ENCODE data around the gene CTIF. TPM values are rescaled to one million over a fixed set of nuclear protein-coding genes. Genes with fewer than 3 reads are reported as not detected.
"Not testable (repeated sequence)": the region's sequence is repeated elsewhere in the genome, so short reads cannot be mapped to it uniquely, and the experiment has no call there.

Gene CTIF
- total RNA-seq, 1 donor from 2014 or later, result 72.4 TPM

GRCh38 chr18:48649231-48649630 is 110.4 kb downstream of the CTIF start:
- no peak for TF ChIP-seq CTCF (IDR thresholded peaks at IDR 0.05)
- DNase-seq, result no peak
- no peaks in the 10 kb centered on the region for H3K9me3 ChIP-seq

GRCh38 chr18:48654591-48654990 is 115.8 kb downstream of the CTIF start:
- H3K27me3 ChIP-seq; H3K27ac ChIP-seq; H3K4me1 ChIP-seq; DNase-seq; H3K36me3 ChIP-seq; H3K4me3 ChIP-seq; H3K9me3 ChIP-seq; ATAC-seq; intact Hi-C loops (cut with DNase I): not testable (repeated sequence)

More at GRCh38 chr18:48649231-48649630, 110.4 kb downstream of the CTIF start:
- Histone ChIP-seq H3K4me3 (no peak overlapping the region), H3K27me3 (no peaks in the 10 kb centered on the region), H3K36me3 (no peaks in the 10 kb centered on the region), H3K4me1 (no peaks in the 10 kb centered on the region), H3K27ac (no peak overlapping the region)
- no peak for ATAC-seq
- intact Hi-C loops (cut with DNase I), result no loop called here

GRCh38 chr18:48655508-48655907 is 116.7 kb downstream of the CTIF start:
- Histone ChIP-seq H3K4me3 (no peak overlapping the region), H3K4me1 (no peaks in the 10 kb centered on the region), H3K27ac (no peak overlapping the region), H3K36me3 (no peaks in the 10 kb centered on the region), H3K9me3 (no peaks in the 10 kb centered on the region), H3K27me3 (no peaks in the 10 kb centered on the region)
- intact Hi-C loops (cut with DNase I), result no loop called here
- no peak for TF ChIP-seq CTCF (IDR thresholded peaks at IDR 0.05)
- DNase-seq (no peak), ATAC-seq (peak; percentile 32)

- ATAC-seq, result no peak
- H3K36me3 ChIP-seq, result no peaks in the 10 kb centered on the region
- no peaks in the 10 kb centered on the region for H3K9me3 ChIP-seq
- no peak for TF ChIP-seq CTCF (IDR thresholded peaks at IDR 0.05)
- H3K4me1 ChIP-seq, result no peaks in the 10 kb centered on the region
- no peaks in the 10 kb centered on the region for H3K27me3 ChIP-seq
- no peak overlapping the region for H3K27ac ChIP-seq
- no peak for DNase-seq
- intact Hi-C loops (cut with DNase I), result no loop called here
- no peak overlapping the region for H3K4me3 ChIP-seq
These were observed 117.3 kb downstream of the CTIF start for GRCh38 chr18:48656176-48656575.

- TF ChIP-seq CTCF (IDR thresholded peaks at IDR 0.05), result no peak
- Histone ChIP-seq H3K36me3 (no peaks in the 10 kb centered on the region), H3K27ac (no peak overlapping the region), H3K4me3 (no peak overlapping the region), H3K27me3 (no peaks in the 10 kb centered on the region), H3K9me3 (no peaks in the 10 kb centered on the region), H3K4me1 (no peaks in the 10 kb centered on the region)
- no peak for DNase-seq
- intact Hi-C loops (cut with DNase I), result no loop called here
- ATAC-seq, result peak; percentile 9
These were observed 117.8 kb downstream of the CTIF start for GRCh38 chr18:48656582-48656981.

- H3K27ac ChIP-seq, result no peak overlapping the region
- H3K27me3 ChIP-seq, result no peaks in the 10 kb centered on the region
- ATAC-seq (peak; percentile 24), DNase-seq (no peak)
- H3K4me1 ChIP-seq, result peaks cover 9% of the 10 kb centered on the region
- no peaks in the 10 kb centered on the region for H3K9me3 ChIP-seq
- intact Hi-C loops (cut with DNase I), result no loop called here
- no peaks in the 10 kb centered on the region for H3K36me3 ChIP-seq
- TF ChIP-seq CTCF (IDR thresholded peaks at IDR 0.05), result no peak
- H3K4me3 ChIP-seq, result no peak overlapping the region
These were observed 118.8 kb downstream of the CTIF start for GRCh38 chr18:48657447-48658120.

All from upper lobe of right lung (tissue), 1 donor.